Epithelial cell of prostate (primary cell): Measurements from ENCODE around the gene DPP9.

ENCODE experiments used
- DNase-seq: peaks from one replicate; pipeline ENCODE4 v3.0.0-alpha.2; 2011; ENCODE audit warnings: low read depth, low spot score
- H3K27ac ChIP-seq: fragments of 450-650 bp; 2 replicates; pipeline ENCODE4 v1.5.1; 2017; ENCODE audit warnings: mild to moderate bottlenecking

Gene DPP9

DNA sequence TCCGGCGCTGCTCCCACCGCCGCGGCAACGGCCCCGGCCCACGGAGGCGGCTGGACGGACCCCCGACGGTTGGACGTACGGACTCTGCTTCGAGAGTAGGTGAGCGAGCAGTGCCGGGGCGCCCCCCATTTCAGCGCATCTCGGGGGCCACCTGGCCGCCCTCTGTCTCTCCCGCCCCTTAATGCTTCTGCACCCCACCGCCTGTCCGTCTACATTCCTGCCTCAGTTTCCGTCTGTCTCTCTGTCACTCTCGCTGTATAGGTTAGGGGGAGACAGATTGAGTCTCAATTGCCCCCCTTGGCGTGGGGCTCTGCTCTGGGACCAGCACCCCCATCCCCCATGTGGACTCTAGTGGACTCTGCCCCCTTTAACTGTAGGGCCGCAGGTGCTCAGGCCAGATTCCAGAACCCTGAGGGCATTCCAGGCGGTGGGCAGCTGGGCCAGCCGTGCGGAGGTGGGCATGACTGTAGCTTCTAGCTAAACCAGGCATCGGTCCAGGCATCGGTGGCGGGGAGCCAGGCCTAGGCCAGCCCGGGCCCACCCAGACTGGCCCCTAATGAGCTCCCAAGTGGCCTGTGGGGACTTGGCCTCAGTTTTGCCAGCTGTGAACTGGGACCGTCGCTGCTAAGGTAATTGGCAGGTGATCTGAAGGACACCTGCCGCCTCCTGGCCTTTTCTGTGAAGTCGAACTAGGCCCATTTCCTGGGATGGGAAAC, 84.0 kb downstream of the DPP9 start:
- DNase-seq, result no peak
- no peak overlapping the region for H3K27ac ChIP-seq

DNA sequence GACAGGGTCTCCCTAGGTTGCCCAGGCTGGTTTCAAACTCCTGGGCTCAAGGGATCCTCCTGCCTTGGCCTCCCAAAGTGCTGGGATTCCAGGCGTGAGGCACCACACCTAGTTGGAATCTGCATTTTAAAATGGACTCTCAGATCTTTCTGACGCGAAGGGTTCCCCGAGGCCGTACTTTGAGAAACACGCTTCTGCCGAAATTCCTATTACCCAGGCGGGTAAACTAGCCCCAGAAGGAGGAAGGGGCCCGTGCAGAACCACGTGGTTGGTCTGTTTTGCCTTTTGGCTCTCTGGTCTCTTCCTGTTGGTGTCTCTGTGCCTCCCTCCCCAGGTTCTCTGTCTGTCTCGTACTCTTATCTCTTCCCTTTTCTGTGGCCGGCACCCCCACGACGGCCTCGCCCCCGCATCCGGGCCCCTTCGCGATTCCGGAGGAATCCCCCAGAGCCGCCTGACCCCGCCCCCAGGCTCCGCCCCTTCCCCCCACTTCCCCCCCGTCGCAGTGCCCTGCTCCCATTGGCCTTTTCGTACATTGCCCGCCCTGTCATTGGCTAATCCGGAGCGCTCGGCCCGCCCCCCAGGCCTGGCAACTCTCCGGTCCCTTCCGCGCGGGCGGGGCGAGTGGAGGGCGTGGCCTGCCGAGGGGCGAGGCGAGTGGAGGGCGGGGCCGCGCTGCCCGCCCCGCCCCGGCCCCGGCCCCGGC, 84.7 kb downstream of the DPP9 start, which contains the start of gene TNFAIP8L1:
Gene TNFAIP8L1, plus strand, starts transcription at position 689 of the 703 bp plus-strand sequence. CDS start 12,354 bp downstream, outside the sequence.
- DNase-seq, result peak; percentile 50
- no peak within 1 kb of the TSS for H3K27ac ChIP-seq

DNA sequence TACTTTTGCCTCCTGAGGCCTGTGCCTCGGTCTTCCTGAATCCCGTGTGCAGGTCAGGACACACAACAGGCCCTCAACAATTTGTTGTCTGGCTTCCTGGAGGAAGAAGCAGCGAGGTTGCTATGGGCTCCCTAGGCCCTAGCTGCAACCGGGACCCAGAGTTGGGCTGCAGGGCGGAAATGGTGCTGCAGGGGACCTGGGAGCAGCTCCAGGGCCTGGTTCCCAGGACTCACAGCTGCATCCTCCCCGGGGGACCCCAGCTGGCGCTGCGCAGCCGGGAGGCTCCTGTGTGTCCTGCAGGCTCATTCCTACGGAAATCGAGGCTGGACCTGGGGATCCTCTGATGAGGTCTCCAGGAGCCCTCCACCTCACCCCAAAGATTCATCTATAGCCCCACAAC, 85.3 kb downstream of the DPP9 start:
- no peak overlapping the region for H3K27ac ChIP-seq
- DNase-seq, result no peak

DNA sequence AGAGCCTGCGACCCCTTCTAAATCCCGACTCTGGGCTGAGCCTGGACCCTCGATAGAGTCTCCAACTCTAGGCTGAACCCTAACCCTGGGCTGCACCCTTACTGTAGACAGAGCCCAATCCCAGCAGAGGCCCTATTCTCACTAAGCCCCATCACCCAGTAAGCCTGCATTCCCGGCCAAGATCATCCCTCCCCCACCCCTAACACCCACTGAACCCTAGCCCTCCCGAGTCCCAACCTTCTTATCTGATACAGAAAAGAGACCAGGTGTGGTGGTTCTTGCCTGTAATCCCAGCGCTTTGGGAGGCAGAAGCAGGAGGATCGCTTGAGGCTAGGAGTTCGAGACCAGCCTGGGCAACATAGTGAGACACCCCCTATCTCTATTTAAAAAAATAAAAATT, 86.9 kb downstream of the DPP9 start:
- no peak overlapping the region for H3K27ac ChIP-seq
- no peak for DNase-seq

DNA sequence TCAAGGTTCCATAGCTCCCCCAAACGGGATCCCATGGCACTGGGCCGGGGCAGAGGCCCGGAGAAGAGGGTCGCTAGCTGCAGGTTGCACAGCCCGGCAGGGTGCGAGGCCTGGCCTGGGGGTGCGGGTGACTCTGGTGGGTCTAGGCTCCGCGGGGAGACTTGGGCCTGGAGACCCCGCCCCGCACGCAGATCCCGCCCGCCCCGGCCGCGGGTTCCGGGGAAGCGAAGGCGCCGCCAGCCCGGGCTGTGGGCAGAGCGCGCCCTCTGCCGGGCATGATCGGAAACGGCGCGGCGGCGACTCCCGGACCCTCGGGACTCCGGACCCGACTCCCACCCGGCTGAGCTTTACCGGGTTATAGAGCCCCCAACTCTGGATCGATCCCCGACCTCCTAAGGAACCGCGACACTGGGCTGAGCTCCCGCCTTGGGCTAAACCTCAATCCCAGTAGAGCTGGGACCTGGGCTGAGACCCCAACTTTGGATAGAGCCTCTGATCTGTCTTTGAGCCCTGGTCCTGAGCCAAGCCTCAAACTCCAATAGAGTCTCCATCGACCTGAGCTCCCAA, 87.4 kb downstream of the DPP9 start:
- no peak overlapping the region for H3K27ac ChIP-seq
- no peak for DNase-seq

DNA sequence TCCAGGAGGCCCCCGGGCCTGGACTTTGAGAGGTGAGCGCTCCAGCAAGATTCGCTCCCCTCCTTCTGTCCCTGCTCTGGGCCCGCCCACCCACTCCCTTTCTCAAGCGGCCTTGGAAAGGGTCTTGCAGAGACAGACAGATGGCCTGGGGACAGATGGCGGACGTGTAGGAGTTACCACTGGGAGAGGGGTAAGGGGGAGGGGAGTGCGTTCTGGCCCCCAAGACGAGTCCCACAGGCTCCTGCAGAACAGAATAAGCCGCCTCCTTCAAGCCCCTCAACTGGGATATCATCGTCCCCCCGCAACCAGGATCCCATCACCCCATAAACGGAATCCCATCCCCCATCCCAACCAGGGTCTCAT, 87.9 kb downstream of the DPP9 start:
- H3K27ac ChIP-seq, result no peak overlapping the region
- no peak for DNase-seq

DNA sequence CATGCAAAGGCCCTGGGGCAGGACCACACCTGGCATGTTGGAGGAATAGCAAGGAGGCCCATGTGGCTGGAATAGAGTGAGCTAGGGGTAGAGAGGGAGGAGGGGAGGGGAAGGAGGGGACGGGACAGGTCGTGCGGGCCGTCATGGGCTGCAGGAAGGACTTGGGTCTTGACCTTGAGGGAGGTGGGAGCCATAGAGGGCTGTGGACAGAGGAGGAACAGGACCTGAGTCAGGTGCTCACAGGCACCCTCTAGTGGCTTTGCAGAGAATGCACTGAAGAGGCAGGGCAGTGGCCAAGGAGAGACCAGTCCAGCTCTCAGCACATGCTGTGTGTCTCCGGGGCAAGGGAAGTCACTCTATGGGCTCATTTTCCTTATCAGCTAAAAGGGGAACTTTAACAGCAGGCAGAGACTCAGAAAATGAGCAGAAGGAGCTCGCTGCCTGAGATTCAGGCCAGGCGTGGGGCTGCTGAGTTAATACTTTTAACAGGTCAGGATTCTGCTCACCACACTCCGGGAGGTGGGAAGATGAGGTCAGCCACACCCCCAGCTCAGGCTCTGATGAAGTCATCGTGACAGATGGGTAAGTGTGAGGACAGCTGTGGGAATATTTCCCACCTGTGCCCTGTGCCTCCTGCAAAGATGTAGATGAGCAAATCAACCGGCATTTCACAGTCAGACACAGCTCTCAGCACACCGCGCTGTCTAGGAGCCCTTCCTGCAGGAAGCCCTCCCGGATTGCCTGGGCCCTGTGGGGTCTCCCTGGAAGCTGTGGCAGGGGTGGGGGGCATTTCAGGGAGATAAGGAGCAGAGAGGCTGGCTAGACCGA, 90.3 kb downstream of the DPP9 start:
- DNase-seq, result peak; percentile 26
- H3K27ac ChIP-seq, result peak overlapping the region; percentile 51
